ENCODE measurements around the gene WDR70. TPM values are rescaled to one million over a fixed set of nuclear protein-coding genes. Genes with fewer than 3 reads are reported as not detected.
A peak's percentile ranks its signal among the peaks of the same experiment; 100 is the strongest.
"Not testable (repeated sequence)": the region's sequence is repeated elsewhere in the genome, so short reads cannot be mapped to it uniquely, and the experiment has no call there.

The WDR70 gene
- total RNA-seq, 6 experiments from 2014 or later, result 24.0 to 29.7 (median 26.0) TPM

GRCh38 chr5:37517686-37518085 lies 138.6 kb downstream of the WDR70 start:
- TF ChIP-seq CTCF (IDR thresholded peaks at IDR 0.05), result no peak
- Mint-ChIP-seq H3K4me3 (no peak overlapping the region), H3K27me3 (ENCODE audit: insufficient read depth) (no peaks in the 10 kb centered on the region), H3K4me1 (ENCODE audit: low read depth) (no peaks in the 10 kb centered on the region), H3K9me3 (no peaks in the 10 kb centered on the region), H3K36me3 (ENCODE audit: low read depth) (peaks cover 12% of the 10 kb centered on the region), H3K27ac (no peak overlapping the region)
- DNase-seq, result no peak

GRCh38 chr5:37518356-37518755 lies 139.2 kb downstream of the WDR70 start:
- H3K9me3 Mint-ChIP-seq; H3K27me3 Mint-ChIP-seq (ENCODE audit: insufficient read depth); DNase-seq; H3K27ac Mint-ChIP-seq; H3K4me3 Mint-ChIP-seq; H3K4me1 Mint-ChIP-seq (ENCODE audit: low read depth): not testable (repeated sequence)
- H3K36me3 Mint-ChIP-seq (ENCODE audit: low read depth), result peaks cover 14% of the 10 kb centered on the region

- peaks cover 21% of the 10 kb centered on the region for H3K36me3 Mint-ChIP-seq (ENCODE audit: low read depth)
- no peak for TF ChIP-seq CTCF (IDR thresholded peaks at IDR 0.05)
- no peak overlapping the region for H3K27ac Mint-ChIP-seq
- DNase-seq, result no peak
- no peaks in the 10 kb centered on the region for H3K27me3 Mint-ChIP-seq (ENCODE audit: insufficient read depth)
- no peak overlapping the region for H3K4me3 Mint-ChIP-seq
- H3K4me1 Mint-ChIP-seq (ENCODE audit: low read depth), result no peaks in the 10 kb centered on the region
- peaks cover 4% of the 10 kb centered on the region; the same call in 1 of the 2 replicates for H3K9me3 Mint-ChIP-seq
Measured at GRCh38 chr5:37519304-37519703, 140.2 kb downstream of the WDR70 start.

- peaks cover 4% of the 10 kb centered on the region; the same call in 1 of the 2 replicates for H3K9me3 Mint-ChIP-seq
- H3K4me3 Mint-ChIP-seq, result no peak overlapping the region
- no peak overlapping the region for H3K27ac Mint-ChIP-seq
- DNase-seq, result no peak
- no peaks in the 10 kb centered on the region for H3K4me1 Mint-ChIP-seq (ENCODE audit: low read depth)
- H3K27me3 Mint-ChIP-seq (ENCODE audit: insufficient read depth), result no peaks in the 10 kb centered on the region
- TF ChIP-seq CTCF (IDR thresholded peaks at IDR 0.05), result no peak
- H3K36me3 Mint-ChIP-seq (ENCODE audit: low read depth), result peaks cover 26% of the 10 kb centered on the region
Measured at GRCh38 chr5:37519807-37520206, 140.7 kb downstream of the WDR70 start.

GRCh38 chr5:37520811-37521210 lies 141.7 kb downstream of the WDR70 start:
- Mint-ChIP-seq H3K9me3 (peaks cover 4% of the 10 kb centered on the region; the same call in 1 of the 2 replicates), H3K36me3 (ENCODE audit: low read depth) (peaks cover 31% of the 10 kb centered on the region), H3K27ac (no peak overlapping the region), H3K27me3 (ENCODE audit: insufficient read depth) (no peaks in the 10 kb centered on the region), H3K4me3 (no peak overlapping the region), H3K4me1 (ENCODE audit: low read depth) (no peaks in the 10 kb centered on the region)
- no peak for TF ChIP-seq CTCF (IDR thresholded peaks at IDR 0.05)
- DNase-seq, result no peak

- Mint-ChIP-seq H3K36me3 (ENCODE audit: low read depth) (peaks cover 8% of the 10 kb centered on the region; the same call in 1 of the 2 replicates), H3K4me3 (no peak overlapping the region), H3K27me3 (ENCODE audit: insufficient read depth) (no peaks in the 10 kb centered on the region), H3K27ac (peak overlapping the region; percentile 24; the same call in 1 of the 2 replicates), H3K9me3 (no peaks in the 10 kb centered on the region), H3K4me1 (ENCODE audit: low read depth) (peaks cover 27% of the 10 kb centered on the region)
- DNase-seq, result no peak
- TF ChIP-seq CTCF (IDR thresholded peaks at IDR 0.05), result no peak
Measured at GRCh38 chr5:37532976-37533740, 154.0 kb downstream of the WDR70 start.
